ENCODE data around the gene UFD1. TPM values are rescaled to one million over a fixed set of nuclear protein-coding genes. Genes with fewer than 3 reads are reported as not detected.

UFD1 gene
- total RNA-seq, 1 experiment from 2014 or later = 74.4 TPM

DNA sequence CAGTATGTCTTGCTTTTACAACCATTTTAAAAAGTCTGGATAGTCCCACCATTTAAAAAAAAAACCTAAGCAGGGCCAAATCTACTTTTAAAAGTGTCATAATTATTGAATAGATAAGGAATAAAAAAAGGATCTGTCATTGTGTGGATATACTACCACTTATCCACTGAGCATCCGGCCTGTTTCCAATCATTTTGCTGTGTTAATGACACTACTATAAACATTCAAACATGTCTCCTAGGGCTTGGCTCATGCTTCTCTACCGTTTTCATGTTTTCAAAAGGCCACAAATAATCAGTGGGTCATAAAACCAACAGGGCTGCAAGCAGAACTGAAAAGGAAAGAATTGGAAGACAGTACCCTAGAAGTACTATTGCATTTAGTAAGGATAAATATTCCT lies 19.0 kb downstream of the UFD1 start:
- Histone ChIP-seq H3K27ac (ENCODE audit: insufficient read length, low read depth, low read length) (no peak overlapping the region), H3T11ph (ENCODE audit: low read length) (no peak overlapping the region), H2AFZ (ENCODE audit: low read length) (no peak overlapping the region), H3K79me2 (ENCODE audit: insufficient read depth, low read length) (no peaks in the 10 kb centered on the region), H2BK120ac (ENCODE audit: low read depth, low read length, poor library complexity, severe bottlenecking) (no peak overlapping the region), H2BK12ac (ENCODE audit: insufficient read length, low read depth, low read length) (no peak overlapping the region), H3K18ac (ENCODE audit: insufficient read length, low read depth, low read length) (no peak overlapping the region), H2BK20ac (ENCODE audit: low read depth, low read length, poor library complexity, severe bottlenecking) (no peak overlapping the region), H3K4me1 (ENCODE audit: insufficient read depth, low read length) (no peaks in the 10 kb centered on the region), H4K91ac (ENCODE audit: insufficient read length, low read depth, low read length) (no peak overlapping the region), H3K14ac (ENCODE audit: insufficient read depth, low read length) (no peak overlapping the region), H2BK5ac (ENCODE audit: insufficient read length, low read length) (no peak overlapping the region), H3K4me2 (ENCODE audit: insufficient read depth, insufficient read length, low read length) (no peak overlapping the region), H3K23ac (ENCODE audit: insufficient read length, low read depth, low read length) (no peak overlapping the region), H4K20me1 (ENCODE audit: control insufficient read depth, insufficient read depth, insufficient read length) (no peaks in the 10 kb centered on the region), H3K79me1 (ENCODE audit: insufficient read depth, low read depth, low read length, poor library complexity, severe bottlenecking) (no peaks in the 10 kb centered on the region), H4K5ac (ENCODE audit: insufficient read length, low read depth, low read length) (no peak overlapping the region), H3K27me3 (ENCODE audit: insufficient read depth, low read length) (no peaks in the 10 kb centered on the region), H3K56ac (ENCODE audit: insufficient read length, low read depth, low read length) (no peak overlapping the region), H3K23me2 (ENCODE audit: insufficient read length, low read depth, low read length, poor library complexity, severe bottlenecking) (no peaks in the 10 kb centered on the region), H2BK15ac (ENCODE audit: low read depth, low read length) (no peak overlapping the region), H3K9ac (ENCODE audit: extremely low read depth, insufficient read length, low read length) (no peak overlapping the region), H3K9me3 (ENCODE audit: control insufficient read depth, low read depth, low read length) (no peaks in the 10 kb centered on the region), H2AK5ac (ENCODE audit: insufficient read length, low read length) (no peak overlapping the region), H3K4ac (ENCODE audit: low read depth, low read length) (no peak overlapping the region), H4K8ac (replicated peaks; ENCODE audit: insufficient read length, low read depth, low read length) (no peak overlapping the region)
- DNase-seq = no peak
- WGBS (ENCODE audit: extremely low coverage, insufficient read length, low lambda C conversion rate) = no CpG with 5 or more reads among the region's 2 CpGs
- Mint-ChIP-seq H3K27me3 (ENCODE audit: low read depth) (no peaks in the 10 kb centered on the region; the same call in 1 of the 2 replicates), H3K36me3 (ENCODE audit: insufficient read depth in 1 of 3, low read depth in 3 of 3) (peaks cover 21 to 75% (median 36%) of the 10 kb centered on the region in 3 experiments; a peak in 6 of 7 replicates), H3K4me1 (peaks cover 2 to 12% of the 10 kb centered on the region in 2 experiments; a peak in 2 of 4 replicates), H3K4me3 (no peak overlapping the region), H3K9me3 (no peaks in the 10 kb centered on the region), H3K27ac (no peak overlapping the region)
- no peak for TF ChIP-seq CTCF (conservative IDR thresholded peaks at IDR 0.05)

Measured in H9 (cell line).